Measurements from ENCODE around the gene TNFRSF14.
A peak's percentile ranks its signal among the peaks of the same experiment; 100 is the strongest.
"Not testable (repeated sequence)": the region's sequence is repeated elsewhere in the genome, so short reads cannot be mapped to it uniquely, and the experiment has no call there.

TNFRSF14 gene

DNA sequence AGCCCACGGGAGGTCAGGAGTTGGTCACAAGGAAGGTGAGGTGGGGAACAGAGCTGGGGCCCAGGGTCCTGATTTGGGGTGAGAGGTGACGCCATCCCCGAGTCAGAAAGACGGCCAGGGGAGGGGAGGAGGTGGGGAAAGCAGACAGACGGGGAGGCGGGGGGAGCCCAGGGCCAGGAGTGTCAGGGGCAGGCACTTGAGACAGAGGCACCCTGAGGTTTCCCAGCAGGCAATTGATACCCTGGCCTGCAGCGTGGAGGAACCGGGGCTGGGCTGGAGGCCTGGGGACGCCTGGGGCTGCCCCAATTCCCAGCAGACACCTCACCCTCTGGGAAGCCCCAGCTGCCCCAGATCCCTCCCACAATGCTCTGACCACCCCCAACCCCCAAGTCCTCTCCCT is 3.1 kb upstream of the TNFRSF14 start:
- H3K4me3 ChIP-seq (ENCODE audit: low read length); H3K27ac ChIP-seq (ENCODE audit: low read depth, low read length); H3K36me3 ChIP-seq (ENCODE audit: control insufficient read depth, insufficient read depth, low read length); H3K27me3 ChIP-seq (ENCODE audit: control insufficient read depth, insufficient read depth, low read length); H3K9ac ChIP-seq (ENCODE audit: low read length): not testable (repeated sequence)
- H3K4me1 ChIP-seq (ENCODE audit: control insufficient read depth, insufficient read depth, low read length) = peaks cover 11% of the 10 kb centered on the region

DNA sequence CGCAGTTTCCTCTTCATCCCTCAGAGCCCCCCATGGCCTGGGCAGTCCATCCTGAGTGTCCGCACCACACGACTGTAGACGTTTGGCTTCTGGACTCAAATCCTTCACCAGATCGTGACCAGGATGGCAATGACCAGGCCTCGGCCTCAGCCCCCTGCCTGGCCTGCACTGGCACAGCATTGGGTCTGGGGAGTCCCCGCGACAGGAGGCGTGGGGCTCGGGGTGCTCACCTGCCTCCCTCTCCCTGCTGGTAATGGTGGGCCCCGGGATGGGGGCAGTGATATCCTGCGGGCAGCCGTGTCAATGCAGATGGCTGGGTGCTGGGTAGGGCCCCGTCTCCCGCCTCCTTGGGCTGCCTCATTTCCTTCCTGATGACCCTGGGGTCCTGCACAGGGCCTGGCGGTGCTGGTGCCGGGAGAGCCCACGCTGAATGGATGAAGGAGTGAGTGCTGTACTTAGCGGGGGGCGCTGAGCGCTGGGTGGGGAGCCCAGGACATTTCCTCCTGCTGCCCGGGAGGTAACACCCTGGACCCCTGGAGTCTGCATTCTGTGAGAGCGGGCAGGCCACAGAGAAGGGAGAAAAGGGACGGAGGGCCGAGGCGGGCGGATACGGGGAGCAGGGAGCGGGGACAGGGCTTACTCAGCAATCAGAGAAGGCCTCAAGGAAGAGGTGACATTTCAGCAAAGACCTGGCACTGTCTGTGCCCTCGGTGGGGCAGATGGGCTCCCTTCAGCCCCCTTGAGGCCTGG is 2.1 kb upstream of the TNFRSF14 start:
- Histone ChIP-seq H3K9ac (ENCODE audit: low read length) (no peak overlapping the region), H3K4me3 (ENCODE audit: low read length) (no peak overlapping the region), H3K4me1 (ENCODE audit: control insufficient read depth, insufficient read depth, low read length) (peaks cover 9% of the 10 kb centered on the region), H3K27me3 (ENCODE audit: control insufficient read depth, insufficient read depth, low read length) (no peaks in the 10 kb centered on the region), H3K36me3 (ENCODE audit: control insufficient read depth, insufficient read depth, low read length) (peaks cover 4% of the 10 kb centered on the region), H3K27ac (ENCODE audit: low read depth, low read length) (no peak overlapping the region)

- no peaks in the 10 kb centered on the region for H3K27me3 ChIP-seq (ENCODE audit: control insufficient read depth, insufficient read depth, low read length)
- no peak overlapping the region for H3K27ac ChIP-seq (ENCODE audit: low read depth, low read length)
- H3K9ac ChIP-seq (ENCODE audit: low read length) = no peak overlapping the region
- H3K4me1 ChIP-seq (ENCODE audit: control insufficient read depth, insufficient read depth, low read length) = peaks cover 6% of the 10 kb centered on the region
- peaks cover 8% of the 10 kb centered on the region for H3K36me3 ChIP-seq (ENCODE audit: control insufficient read depth, insufficient read depth, low read length)
- peak overlapping the region; percentile 78 for H3K4me3 ChIP-seq (ENCODE audit: low read length)
Observed at GRCh38 chr1:2554621-2555387, 1.4 kb upstream of the TNFRSF14 start.

- H3K4me1 ChIP-seq (ENCODE audit: control insufficient read depth, insufficient read depth, low read length) = peaks cover 6% of the 10 kb centered on the region
- no peaks in the 10 kb centered on the region for H3K27me3 ChIP-seq (ENCODE audit: control insufficient read depth, insufficient read depth, low read length)
- H3K36me3 ChIP-seq (ENCODE audit: control insufficient read depth, insufficient read depth, low read length) = peaks cover 11% of the 10 kb centered on the region
- peak overlapping the region; percentile 99 for H3K9ac ChIP-seq (ENCODE audit: low read length)
- peak overlapping the region; percentile 78 for H3K4me3 ChIP-seq (ENCODE audit: low read length)
- peak overlapping the region; percentile 83 for H3K27ac ChIP-seq (ENCODE audit: low read depth, low read length)
Observed at GRCh38 chr1:2555634-2556276, 416 bp upstream of the TNFRSF14 start.

DNA sequence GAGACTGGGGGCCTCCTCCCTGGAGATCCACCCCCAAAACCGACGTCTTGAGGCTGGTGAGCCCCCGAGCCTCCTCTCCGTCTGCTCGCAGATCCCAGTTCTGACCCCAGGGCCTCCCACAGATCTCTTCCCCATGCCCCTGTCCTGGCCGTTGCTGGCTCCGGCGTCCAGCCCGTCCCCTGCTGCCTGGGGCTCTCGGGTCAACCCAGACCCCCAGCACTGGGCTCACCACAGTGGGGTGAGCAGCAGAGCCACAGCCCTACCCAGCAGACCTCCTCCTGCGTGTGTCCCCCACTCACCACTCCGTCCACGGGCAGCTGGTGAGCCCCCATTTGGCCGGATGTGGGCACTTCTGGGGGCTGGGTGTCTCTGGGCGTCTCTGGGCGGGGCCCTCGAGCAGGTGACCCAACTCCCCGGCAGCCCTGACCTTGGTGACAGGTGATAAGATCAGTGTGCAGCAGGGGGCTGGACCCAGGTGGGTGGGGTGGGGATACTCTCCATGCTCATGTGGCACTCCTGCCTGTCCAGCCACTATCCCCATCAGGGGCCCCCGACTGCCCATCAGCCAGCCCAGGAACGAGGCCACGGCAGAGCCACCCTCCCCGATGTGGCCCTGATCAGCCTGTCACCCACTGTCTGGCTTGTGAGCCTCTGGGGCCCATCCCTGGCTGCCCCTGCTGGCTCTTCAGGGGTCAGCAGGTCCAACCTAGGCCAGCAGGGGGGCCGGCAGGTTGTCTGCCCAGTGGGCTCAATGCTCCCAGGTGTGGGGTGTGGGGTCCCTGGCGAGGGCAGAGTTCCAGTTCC is 709 bp downstream of the TNFRSF14 start:
- Histone ChIP-seq H3K27ac (ENCODE audit: low read depth, low read length) (peak overlapping the region; percentile 83), H3K36me3 (ENCODE audit: control insufficient read depth, insufficient read depth, low read length) (peaks cover 11% of the 10 kb centered on the region), H3K4me1 (ENCODE audit: control insufficient read depth, insufficient read depth, low read length) (peaks cover 6% of the 10 kb centered on the region), H3K27me3 (ENCODE audit: control insufficient read depth, insufficient read depth, low read length) (no peaks in the 10 kb centered on the region), H3K9ac (ENCODE audit: low read length) (peak overlapping the region; percentile 99), H3K4me3 (ENCODE audit: low read length) (peak overlapping the region; percentile 78)

GRCh38 chr1:2557482-2558400 is 1.6 kb downstream of the TNFRSF14 start:
- peak overlapping the region; percentile 24 for H3K9ac ChIP-seq (ENCODE audit: low read length)

DNA sequence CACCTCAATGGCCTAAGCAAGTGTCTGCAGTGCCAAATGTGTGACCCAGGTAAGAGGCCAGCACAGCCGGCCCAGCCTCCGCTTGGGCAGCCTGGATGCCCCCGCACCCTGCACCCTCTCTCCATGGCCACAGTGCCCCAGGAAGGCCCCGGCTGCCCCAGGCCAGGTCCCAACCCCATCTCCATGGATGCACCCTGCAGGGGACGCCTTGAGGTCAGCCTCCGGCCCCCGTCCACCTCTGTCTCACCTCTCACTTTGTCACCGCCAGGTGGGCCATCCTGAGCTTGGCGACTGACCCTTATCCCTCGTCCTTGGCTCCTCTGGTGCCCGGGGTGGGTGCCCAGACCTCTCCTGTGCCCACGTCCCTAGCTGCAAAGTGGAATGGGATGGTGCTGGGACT is 2.2 kb downstream of the TNFRSF14 start:
- no peak overlapping the region for H3K27ac ChIP-seq (ENCODE audit: low read depth, low read length)

More at GRCh38 chr1:2557482-2558400, 1.6 kb downstream of the TNFRSF14 start:
- H3K36me3 ChIP-seq (ENCODE audit: control insufficient read depth, insufficient read depth, low read length) = peaks cover 19% of the 10 kb centered on the region
- peak overlapping the region; percentile 78 for H3K4me3 ChIP-seq (ENCODE audit: low read length)
- H3K4me1 ChIP-seq (ENCODE audit: control insufficient read depth, insufficient read depth, low read length) = peaks cover 6% of the 10 kb centered on the region
- H3K27me3 ChIP-seq (ENCODE audit: control insufficient read depth, insufficient read depth, low read length) = no peaks in the 10 kb centered on the region
- H3K27ac ChIP-seq (ENCODE audit: low read depth, low read length) = no peak overlapping the region

DNA sequence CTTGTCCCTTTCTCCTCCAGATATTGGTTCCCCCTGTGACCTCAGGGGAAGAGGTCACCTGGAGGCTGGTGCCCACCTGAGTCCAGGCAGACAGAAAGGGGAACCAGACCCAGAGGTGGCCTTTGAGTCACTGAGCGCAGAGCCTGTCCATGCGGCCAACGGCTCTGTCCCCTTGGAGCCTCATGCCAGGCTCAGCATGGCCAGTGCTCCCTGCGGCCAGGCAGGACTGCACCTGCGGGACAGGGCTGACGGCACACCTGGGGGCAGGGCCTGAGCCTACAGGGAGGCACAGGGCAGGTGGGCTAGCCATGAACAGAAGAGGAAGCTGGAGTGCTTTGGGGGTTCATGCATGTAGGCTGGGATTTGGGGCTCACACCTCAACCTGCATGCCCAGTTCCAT is 2.7 kb downstream of the TNFRSF14 start:
- no peaks in the 10 kb centered on the region for H3K27me3 ChIP-seq (ENCODE audit: control insufficient read depth, insufficient read depth, low read length)
- peaks cover 6% of the 10 kb centered on the region for H3K4me1 ChIP-seq (ENCODE audit: control insufficient read depth, insufficient read depth, low read length)
- no peak overlapping the region for H3K4me3 ChIP-seq (ENCODE audit: low read length)
- H3K9ac ChIP-seq (ENCODE audit: low read length) = no peak overlapping the region
- H3K36me3 ChIP-seq (ENCODE audit: control insufficient read depth, insufficient read depth, low read length) = peaks cover 19% of the 10 kb centered on the region
- no peak overlapping the region for H3K27ac ChIP-seq (ENCODE audit: low read depth, low read length)

More for the DNA sequence above, 2.2 kb downstream of the TNFRSF14 start:
- peaks cover 19% of the 10 kb centered on the region for H3K36me3 ChIP-seq (ENCODE audit: control insufficient read depth, insufficient read depth, low read length)
- H3K27me3 ChIP-seq (ENCODE audit: control insufficient read depth, insufficient read depth, low read length) = no peaks in the 10 kb centered on the region
- peak overlapping the region; percentile 78 for H3K4me3 ChIP-seq (ENCODE audit: low read length)
- peaks cover 6% of the 10 kb centered on the region for H3K4me1 ChIP-seq (ENCODE audit: control insufficient read depth, insufficient read depth, low read length)
- H3K9ac ChIP-seq (ENCODE audit: low read length) = no peak overlapping the region

DNA sequence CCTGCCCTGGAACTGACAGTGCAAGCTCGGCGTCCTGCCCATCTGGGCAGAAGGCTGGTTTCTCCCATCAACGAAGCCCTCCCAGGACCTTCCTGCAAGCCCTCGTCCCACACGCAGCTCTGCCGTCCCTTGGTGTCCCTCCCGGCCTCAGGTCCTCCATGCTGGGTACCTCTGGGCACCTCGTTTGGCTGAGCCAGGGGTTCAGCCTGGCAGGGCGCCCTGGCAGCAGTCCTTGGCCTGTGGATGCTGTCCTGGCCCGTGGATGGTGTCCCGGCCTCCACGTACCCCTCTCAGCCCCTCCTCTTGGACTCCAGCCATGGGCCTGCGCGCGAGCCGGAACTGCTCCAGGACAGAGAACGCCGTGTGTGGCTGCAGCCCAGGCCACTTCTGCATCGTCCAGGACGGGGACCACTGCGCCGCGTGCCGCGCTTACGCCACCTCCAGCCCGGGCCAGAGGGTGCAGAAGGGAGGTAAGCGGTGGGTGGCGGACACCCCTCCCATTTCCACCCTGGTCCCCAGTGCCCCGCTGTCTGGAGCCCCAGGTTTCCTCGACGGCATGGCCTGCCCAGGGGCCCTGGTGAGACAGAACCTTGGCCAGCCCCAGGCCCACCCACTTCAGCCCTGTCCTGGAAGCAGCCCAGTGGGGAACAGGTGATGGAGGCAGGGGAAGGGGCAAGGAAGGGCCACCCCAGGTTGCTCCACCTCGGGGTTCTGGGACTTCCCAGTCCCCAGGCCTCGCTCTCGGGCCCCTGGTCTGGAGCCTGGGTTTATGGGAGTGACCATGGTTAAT is 3.5 kb downstream of the TNFRSF14 start:
- Histone ChIP-seq H3K4me1 (ENCODE audit: control insufficient read depth, insufficient read depth, low read length) (peaks cover 6% of the 10 kb centered on the region), H3K27me3 (ENCODE audit: control insufficient read depth, insufficient read depth, low read length) (no peaks in the 10 kb centered on the region), H3K4me3 (ENCODE audit: low read length) (no peak overlapping the region), H3K36me3 (ENCODE audit: control insufficient read depth, insufficient read depth, low read length) (peaks cover 19% of the 10 kb centered on the region), H3K9ac (ENCODE audit: low read length) (no peak overlapping the region), H3K27ac (ENCODE audit: low read depth, low read length) (no peak overlapping the region)

- Histone ChIP-seq H3K36me3 (ENCODE audit: control insufficient read depth, insufficient read depth, low read length) (peaks cover 19% of the 10 kb centered on the region), H3K4me3 (ENCODE audit: low read length) (no peak overlapping the region), H3K4me1 (ENCODE audit: control insufficient read depth, insufficient read depth, low read length) (peaks cover 6% of the 10 kb centered on the region), H3K9ac (ENCODE audit: low read length) (no peak overlapping the region), H3K27me3 (ENCODE audit: control insufficient read depth, insufficient read depth, low read length) (no peaks in the 10 kb centered on the region), H3K27ac (ENCODE audit: low read depth, low read length) (no peak overlapping the region)
Observed at GRCh38 chr1:2560299-2561073, 4.3 kb downstream of the TNFRSF14 start.
